ENCODE results near the gene CLIC5. TPM values are rescaled to one million over a fixed set of nuclear protein-coding genes. Genes with fewer than 3 reads are reported as not detected.

Gene CLIC5
- total and polyA plus RNA-seq, 2 of the 8 experiments (the other 6 are each of a cell fraction or from before 2014, with no cell fraction given), result 0.12 to 0.15 TPM

DNA sequence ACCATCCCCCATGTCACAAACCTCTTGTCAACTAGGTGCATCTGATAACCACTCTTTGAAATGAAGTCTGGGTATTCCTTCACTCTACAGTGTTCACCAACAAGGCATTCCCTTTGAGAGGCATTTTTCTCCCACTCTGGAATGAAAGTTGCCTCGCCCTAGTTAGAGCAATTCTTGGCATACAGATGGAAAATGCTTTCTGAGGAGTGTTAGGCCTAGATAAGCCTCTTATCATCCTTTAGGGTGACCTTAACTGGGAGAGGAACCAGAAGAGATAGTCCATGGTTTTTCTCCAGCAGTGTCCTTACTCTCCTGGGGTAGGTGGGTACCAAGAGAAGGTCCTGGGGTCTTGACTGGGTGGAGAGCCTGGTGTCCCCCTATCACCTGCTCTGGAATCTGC, 14.8 kb downstream of the CLIC5 start (continued):
- TF ChIP-seq, protein P1, sequence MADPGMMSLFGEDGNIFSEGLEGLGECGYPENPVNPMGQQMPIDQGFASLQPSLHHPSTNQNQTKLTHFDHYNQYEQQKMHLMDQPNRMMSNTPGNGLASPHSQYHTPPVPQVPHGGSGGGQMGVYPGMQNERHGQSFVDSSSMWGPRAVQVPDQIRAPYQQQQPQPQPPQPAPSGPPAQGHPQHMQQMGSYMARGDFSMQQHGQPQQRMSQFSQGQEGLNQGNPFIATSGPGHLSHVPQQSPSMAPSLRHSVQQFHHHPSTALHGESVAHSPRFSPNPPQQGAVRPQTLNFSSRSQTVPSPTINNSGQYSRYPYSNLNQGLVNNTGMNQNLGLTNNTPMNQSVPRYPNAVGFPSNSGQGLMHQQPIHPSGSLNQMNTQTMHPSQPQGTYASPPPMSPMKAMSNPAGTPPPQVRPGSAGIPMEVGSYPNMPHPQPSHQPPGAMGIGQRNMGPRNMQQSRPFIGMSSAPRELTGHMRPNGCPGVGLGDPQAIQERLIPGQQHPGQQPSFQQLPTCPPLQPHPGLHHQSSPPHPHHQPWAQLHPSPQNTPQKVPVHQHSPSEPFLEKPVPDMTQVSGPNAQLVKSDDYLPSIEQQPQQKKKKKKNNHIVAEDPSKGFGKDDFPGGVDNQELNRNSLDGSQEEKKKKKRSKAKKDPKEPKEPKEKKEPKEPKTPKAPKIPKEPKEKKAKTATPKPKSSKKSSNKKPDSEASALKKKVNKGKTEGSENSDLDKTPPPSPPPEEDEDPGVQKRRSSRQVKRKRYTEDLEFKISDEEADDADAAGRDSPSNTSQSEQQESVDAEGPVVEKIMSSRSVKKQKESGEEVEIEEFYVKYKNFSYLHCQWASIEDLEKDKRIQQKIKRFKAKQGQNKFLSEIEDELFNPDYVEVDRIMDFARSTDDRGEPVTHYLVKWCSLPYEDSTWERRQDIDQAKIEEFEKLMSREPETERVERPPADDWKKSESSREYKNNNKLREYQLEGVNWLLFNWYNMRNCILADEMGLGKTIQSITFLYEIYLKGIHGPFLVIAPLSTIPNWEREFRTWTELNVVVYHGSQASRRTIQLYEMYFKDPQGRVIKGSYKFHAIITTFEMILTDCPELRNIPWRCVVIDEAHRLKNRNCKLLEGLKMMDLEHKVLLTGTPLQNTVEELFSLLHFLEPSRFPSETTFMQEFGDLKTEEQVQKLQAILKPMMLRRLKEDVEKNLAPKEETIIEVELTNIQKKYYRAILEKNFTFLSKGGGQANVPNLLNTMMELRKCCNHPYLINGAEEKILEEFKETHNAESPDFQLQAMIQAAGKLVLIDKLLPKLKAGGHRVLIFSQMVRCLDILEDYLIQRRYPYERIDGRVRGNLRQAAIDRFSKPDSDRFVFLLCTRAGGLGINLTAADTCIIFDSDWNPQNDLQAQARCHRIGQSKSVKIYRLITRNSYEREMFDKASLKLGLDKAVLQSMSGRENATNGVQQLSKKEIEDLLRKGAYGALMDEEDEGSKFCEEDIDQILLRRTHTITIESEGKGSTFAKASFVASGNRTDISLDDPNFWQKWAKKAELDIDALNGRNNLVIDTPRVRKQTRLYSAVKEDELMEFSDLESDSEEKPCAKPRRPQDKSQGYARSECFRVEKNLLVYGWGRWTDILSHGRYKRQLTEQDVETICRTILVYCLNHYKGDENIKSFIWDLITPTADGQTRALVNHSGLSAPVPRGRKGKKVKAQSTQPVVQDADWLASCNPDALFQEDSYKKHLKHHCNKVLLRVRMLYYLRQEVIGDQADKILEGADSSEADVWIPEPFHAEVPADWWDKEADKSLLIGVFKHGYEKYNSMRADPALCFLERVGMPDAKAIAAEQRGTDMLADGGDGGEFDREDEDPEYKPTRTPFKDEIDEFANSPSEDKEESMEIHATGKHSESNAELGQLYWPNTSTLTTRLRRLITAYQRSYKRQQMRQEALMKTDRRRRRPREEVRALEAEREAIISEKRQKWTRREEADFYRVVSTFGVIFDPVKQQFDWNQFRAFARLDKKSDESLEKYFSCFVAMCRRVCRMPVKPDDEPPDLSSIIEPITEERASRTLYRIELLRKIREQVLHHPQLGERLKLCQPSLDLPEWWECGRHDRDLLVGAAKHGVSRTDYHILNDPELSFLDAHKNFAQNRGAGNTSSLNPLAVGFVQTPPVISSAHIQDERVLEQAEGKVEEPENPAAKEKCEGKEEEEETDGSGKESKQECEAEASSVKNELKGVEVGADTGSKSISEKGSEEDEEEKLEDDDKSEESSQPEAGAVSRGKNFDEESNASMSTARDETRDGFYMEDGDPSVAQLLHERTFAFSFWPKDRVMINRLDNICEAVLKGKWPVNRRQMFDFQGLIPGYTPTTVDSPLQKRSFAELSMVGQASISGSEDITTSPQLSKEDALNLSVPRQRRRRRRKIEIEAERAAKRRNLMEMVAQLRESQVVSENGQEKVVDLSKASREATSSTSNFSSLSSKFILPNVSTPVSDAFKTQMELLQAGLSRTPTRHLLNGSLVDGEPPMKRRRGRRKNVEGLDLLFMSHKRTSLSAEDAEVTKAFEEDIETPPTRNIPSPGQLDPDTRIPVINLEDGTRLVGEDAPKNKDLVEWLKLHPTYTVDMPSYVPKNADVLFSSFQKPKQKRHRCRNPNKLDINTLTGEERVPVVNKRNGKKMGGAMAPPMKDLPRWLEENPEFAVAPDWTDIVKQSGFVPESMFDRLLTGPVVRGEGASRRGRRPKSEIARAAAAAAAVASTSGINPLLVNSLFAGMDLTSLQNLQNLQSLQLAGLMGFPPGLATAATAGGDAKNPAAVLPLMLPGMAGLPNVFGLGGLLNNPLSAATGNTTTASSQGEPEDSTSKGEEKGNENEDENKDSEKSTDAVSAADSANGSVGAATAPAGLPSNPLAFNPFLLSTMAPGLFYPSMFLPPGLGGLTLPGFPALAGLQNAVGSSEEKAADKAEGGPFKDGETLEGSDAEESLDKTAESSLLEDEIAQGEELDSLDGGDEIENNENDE (IDR thresholded peaks at IDR 0.05; ENCODE audit: insufficient replicate concordance, low read length), result no peak
- no peak for TF ChIP-seq ZNF274 (IDR thresholded peaks at IDR 0.05; ENCODE audit: borderline replicate concordance, extremely low read depth, low read length)
- TF ChIP-seq CHD2 (IDR thresholded peaks at IDR 0.05; ENCODE audit: low read length), result no peak
- TF ChIP-seq FOSL1 (IDR thresholded peaks at IDR 0.05; ENCODE audit: insufficient read depth, low read depth, low read length), result no peak

All from H1 (cell line).